ENCODE measurements around the gene GSK3B. TPM values are rescaled to one million over a fixed set of nuclear protein-coding genes. Genes with fewer than 3 reads are reported as not detected.

The GSK3B gene
- total and polyA plus RNA-seq, 2 donors (not counting 1 experiment from before 2014, with no cell fraction given): 12.3 to 33.3 TPM

- peaks cover 11% of the 10 kb centered on the region for H4K20me1 ChIP-seq (ENCODE audit: control insufficient read depth, insufficient read depth, low read length, poor library complexity, severe bottlenecking)
- TF ChIP-seq EZH2 (IDR thresholded peaks at IDR 0.05; ENCODE audit: borderline replicate concordance, insufficient read depth, low read depth, low read length, poor library complexity, severe bottlenecking) (no peak), CTCF (IDR thresholded peaks at IDR 0.05) (no peak)
- intact Hi-C loops (cut with micrococcal nuclease): loop anchor here (10.0 kb wide), 1 partner anchor 589 kb away; no protein-coding TSS in a partner anchor
- no peak overlapping the region for H3K4me3 ChIP-seq (ENCODE audit: control extremely low read depth in 1 of 5, extremely low read depth in 1 of 5, insufficient read depth in 1 of 5, low read depth in 2 of 5, low read length in 4 of 5)
- H3K9me3 ChIP-seq (ENCODE audit: control extremely low read depth in 1 of 3, control insufficient read depth in 2 of 3, insufficient read depth in 1 of 3, low read length in 2 of 3): no peaks in the 10 kb centered on the region
- no peaks in the 10 kb centered on the region for H3K27me3 Mint-ChIP-seq
- ChIA-PET CTCF (interaction anchor here (0.7 kb wide), 1 partner anchor 17 kb away, joined by 3 read pairs; no protein-coding TSS in a partner anchor), POLR2A (no interaction called here)
- H3K9me3 Mint-ChIP-seq (ENCODE audit: insufficient read depth): no peaks in the 10 kb centered on the region
- no peaks in the 10 kb centered on the region for H3K4me1 Mint-ChIP-seq
- H3K27me3 ChIP-seq (replicated peaks in 1 of 4; ENCODE audit: control extremely low read depth in 1 of 4, control insufficient read depth in 3 of 4, insufficient read depth in 4 of 4, low read length in 3 of 4): no peaks in the 10 kb centered on the region
- no peak overlapping the region for H3K4me2 ChIP-seq (replicated peaks; ENCODE audit: low read depth, low read length, poor library complexity, severe bottlenecking)
- H3K27ac ChIP-seq (ENCODE audit: low read length in 2 of 2): no peak overlapping the region
- DNase-seq: no peak
- no peaks in the 10 kb centered on the region for H3K4me1 ChIP-seq (ENCODE audit: control insufficient read depth in 2 of 2, insufficient read depth in 2 of 2, low read length in 2 of 2)
- H3K36me3 ChIP-seq (replicated peaks in 1 of 2; ENCODE audit: control extremely low read depth in 1 of 2, control insufficient read depth in 1 of 2, extremely low read depth in 1 of 2, insufficient read depth in 2 of 2, low read length in 1 of 2): peaks cover 8 to 11% of the 10 kb centered on the region in 2 experiments
- no peak overlapping the region for H3K4me3 Mint-ChIP-seq
- H3K9ac ChIP-seq (ENCODE audit: low read length): no peak overlapping the region
- 80% methylated on average over 1 of the region's 1 CpG for WGBS (ENCODE audit: insufficient coverage)
- ATAC-seq (ENCODE audit: low read depth): no peak
- H2AFZ ChIP-seq (ENCODE audit: insufficient read depth, low read depth, low read length, poor library complexity, severe bottlenecking): no peak overlapping the region
- no peaks in the 10 kb centered on the region for H3K79me2 ChIP-seq (ENCODE audit: control insufficient read depth, insufficient read depth, low read length)
- H3K27ac Mint-ChIP-seq: no peak overlapping the region
Observed at GRCh38 chr3:119825820-119826219, 268.4 kb downstream of the GSK3B start.

GRCh38 chr3:119819806-119820205 is 274.4 kb downstream of the GSK3B start:
- intact Hi-C loops (cut with micrococcal nuclease): loop anchor here (2.0 to 10.0 kb wide), 3 partner anchors 363 to 737 kb away; no protein-coding TSS in a partner anchor
- TF ChIP-seq EZH2 (IDR thresholded peaks at IDR 0.05; ENCODE audit: borderline replicate concordance, insufficient read depth, low read depth, low read length, poor library complexity, severe bottlenecking): no peak
- TF ChIP-seq CTCF (IDR thresholded peaks at IDR 0.05): no peak
- ChIA-PET CTCF (interaction anchor here (0.9 to 1.5 kb wide), 4 partner anchors 9 to 378 kb away, joined by 3 to 7 read pairs (median 3); no protein-coding TSS in a partner anchor), POLR2A (no interaction called here)
- Mint-ChIP-seq H3K27ac (no peak overlapping the region), H3K4me3 (no peak overlapping the region), H3K27me3 (no peaks in the 10 kb centered on the region), H3K4me1 (no peaks in the 10 kb centered on the region), H3K9me3 (ENCODE audit: insufficient read depth) (no peaks in the 10 kb centered on the region)
- no peaks in the 10 kb centered on the region for H3K4me1 ChIP-seq (ENCODE audit: control insufficient read depth in 2 of 2, insufficient read depth in 2 of 2, low read length in 2 of 2)
- H3K36me3 ChIP-seq (replicated peaks in 1 of 2; ENCODE audit: control extremely low read depth in 1 of 2, control insufficient read depth in 1 of 2, extremely low read depth in 1 of 2, insufficient read depth in 2 of 2, low read length in 1 of 2): peaks cover under 1 to 4% of the 10 kb centered on the region in 2 experiments
- ATAC-seq (ENCODE audit: low read depth) (no peak), DNase-seq (no peak)
- H2AFZ ChIP-seq (ENCODE audit: insufficient read depth, low read depth, low read length, poor library complexity, severe bottlenecking): no peak overlapping the region
- H3K4me3 ChIP-seq (ENCODE audit: control extremely low read depth in 1 of 5, extremely low read depth in 1 of 5, insufficient read depth in 1 of 5, low read depth in 2 of 5, low read length in 4 of 5): no peak overlapping the region
- H3K27ac ChIP-seq (ENCODE audit: low read length in 2 of 2): no peak overlapping the region
- no peaks in the 10 kb centered on the region for H3K9me3 ChIP-seq (ENCODE audit: control extremely low read depth in 1 of 3, control insufficient read depth in 2 of 3, insufficient read depth in 1 of 3, low read length in 2 of 3)
- no peak overlapping the region for H3K4me2 ChIP-seq (replicated peaks; ENCODE audit: low read depth, low read length, poor library complexity, severe bottlenecking)
- no peak overlapping the region for H3K9ac ChIP-seq (ENCODE audit: low read length)
- no peaks in the 10 kb centered on the region for H3K79me2 ChIP-seq (ENCODE audit: control insufficient read depth, insufficient read depth, low read length)
- no peaks in the 10 kb centered on the region for H4K20me1 ChIP-seq (ENCODE audit: control insufficient read depth, insufficient read depth, low read length, poor library complexity, severe bottlenecking)
- no CpG with 5 or more reads among the region's 2 CpGs for WGBS (ENCODE audit: insufficient coverage)
- H3K27me3 ChIP-seq (replicated peaks in 1 of 4; ENCODE audit: control extremely low read depth in 1 of 4, control insufficient read depth in 3 of 4, insufficient read depth in 4 of 4, low read length in 3 of 4): peaks cover 0 to 2% (median 0%) of the 10 kb centered on the region in 4 experiments

All from B cell (primary cell).